ENCODE data around the gene FRAS1.

DNA sequence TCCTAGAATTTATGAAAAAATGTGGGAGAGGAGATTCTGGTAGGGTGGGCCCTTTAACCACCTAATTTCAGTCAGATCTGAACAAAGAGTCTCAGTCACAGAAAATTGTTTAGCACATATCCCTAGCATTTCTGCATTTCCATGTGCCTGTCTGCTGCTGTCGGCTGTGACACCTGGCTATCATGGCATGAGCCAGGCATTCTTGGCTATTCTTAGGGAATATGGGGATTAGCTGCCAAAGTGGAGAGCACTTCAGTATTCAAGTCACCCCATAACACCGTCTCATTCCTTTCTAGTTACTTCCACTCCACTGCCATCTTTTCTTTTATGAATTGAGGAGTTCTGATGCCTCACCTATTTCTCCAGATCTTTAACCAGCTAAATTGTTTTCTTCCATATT, 211.5 kb downstream of the FRAS1 start:
- TF ChIP-seq ELK1 (IDR thresholded peaks at IDR 0.05; ENCODE audit: low read depth, low read length), result no peak
- TF ChIP-seq, protein P1, sequence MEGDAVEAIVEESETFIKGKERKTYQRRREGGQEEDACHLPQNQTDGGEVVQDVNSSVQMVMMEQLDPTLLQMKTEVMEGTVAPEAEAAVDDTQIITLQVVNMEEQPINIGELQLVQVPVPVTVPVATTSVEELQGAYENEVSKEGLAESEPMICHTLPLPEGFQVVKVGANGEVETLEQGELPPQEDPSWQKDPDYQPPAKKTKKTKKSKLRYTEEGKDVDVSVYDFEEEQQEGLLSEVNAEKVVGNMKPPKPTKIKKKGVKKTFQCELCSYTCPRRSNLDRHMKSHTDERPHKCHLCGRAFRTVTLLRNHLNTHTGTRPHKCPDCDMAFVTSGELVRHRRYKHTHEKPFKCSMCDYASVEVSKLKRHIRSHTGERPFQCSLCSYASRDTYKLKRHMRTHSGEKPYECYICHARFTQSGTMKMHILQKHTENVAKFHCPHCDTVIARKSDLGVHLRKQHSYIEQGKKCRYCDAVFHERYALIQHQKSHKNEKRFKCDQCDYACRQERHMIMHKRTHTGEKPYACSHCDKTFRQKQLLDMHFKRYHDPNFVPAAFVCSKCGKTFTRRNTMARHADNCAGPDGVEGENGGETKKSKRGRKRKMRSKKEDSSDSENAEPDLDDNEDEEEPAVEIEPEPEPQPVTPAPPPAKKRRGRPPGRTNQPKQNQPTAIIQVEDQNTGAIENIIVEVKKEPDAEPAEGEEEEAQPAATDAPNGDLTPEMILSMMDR (IDR thresholded peaks at IDR 0.05), result no peak
- no peak for TF ChIP-seq EP300 (IDR thresholded peaks at IDR 0.05)
- TF ChIP-seq NFE2L2 (conservative IDR thresholded peaks at IDR 0.05; ENCODE audit: low read length), result no peak
- no peak for TF ChIP-seq PHF8 (IDR thresholded peaks at IDR 0.05; ENCODE audit: borderline replicate concordance, low read depth)
